Measurements from ENCODE around the gene SUSD5. TPM values are rescaled to one million over a fixed set of nuclear protein-coding genes. Genes with fewer than 3 reads are reported as not detected.
A peak's percentile ranks its signal among the peaks of the same experiment; 100 is the strongest.

SUSD5 gene
- total and polyA plus RNA-seq, 12 donors, result 0.16 to 2.0 (median 1.1) TPM

DNA sequence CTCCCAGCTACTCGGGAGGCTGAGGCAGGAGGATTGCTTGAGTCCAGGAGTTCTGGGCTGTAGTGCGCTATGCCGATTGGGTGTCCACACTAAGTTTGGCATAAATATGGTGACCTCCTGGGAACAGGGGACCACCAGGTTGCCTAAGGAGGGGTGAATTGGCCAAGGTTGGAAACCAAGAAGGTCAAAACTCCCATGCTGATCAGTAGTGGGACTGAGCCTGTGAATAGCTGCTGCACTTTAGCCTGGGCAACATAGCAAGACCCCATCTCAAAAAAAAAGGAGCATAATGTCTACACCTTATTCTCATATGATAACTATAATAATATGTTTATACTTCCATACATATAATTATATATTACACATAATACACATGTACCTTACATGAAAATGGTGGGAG, 115.6 kb downstream of the SUSD5 start:
- WGBS, 4 donors, result 89 to 93% (median 91%) methylated on average over 3 of the region's 3 CpGs
- no peak overlapping the region for H3K27ac ChIP-seq
- H3K36me3 ChIP-seq (replicated peaks in 1 of 2), result no peaks in the 10 kb centered on the region
- H3K4me3 ChIP-seq, result no peak overlapping the region
- no peaks in the 10 kb centered on the region for H3K27me3 ChIP-seq
- no peak for TF ChIP-seq POLR2A (IDR thresholded peaks at IDR 0.05)
- TF ChIP-seq, protein P1, sequence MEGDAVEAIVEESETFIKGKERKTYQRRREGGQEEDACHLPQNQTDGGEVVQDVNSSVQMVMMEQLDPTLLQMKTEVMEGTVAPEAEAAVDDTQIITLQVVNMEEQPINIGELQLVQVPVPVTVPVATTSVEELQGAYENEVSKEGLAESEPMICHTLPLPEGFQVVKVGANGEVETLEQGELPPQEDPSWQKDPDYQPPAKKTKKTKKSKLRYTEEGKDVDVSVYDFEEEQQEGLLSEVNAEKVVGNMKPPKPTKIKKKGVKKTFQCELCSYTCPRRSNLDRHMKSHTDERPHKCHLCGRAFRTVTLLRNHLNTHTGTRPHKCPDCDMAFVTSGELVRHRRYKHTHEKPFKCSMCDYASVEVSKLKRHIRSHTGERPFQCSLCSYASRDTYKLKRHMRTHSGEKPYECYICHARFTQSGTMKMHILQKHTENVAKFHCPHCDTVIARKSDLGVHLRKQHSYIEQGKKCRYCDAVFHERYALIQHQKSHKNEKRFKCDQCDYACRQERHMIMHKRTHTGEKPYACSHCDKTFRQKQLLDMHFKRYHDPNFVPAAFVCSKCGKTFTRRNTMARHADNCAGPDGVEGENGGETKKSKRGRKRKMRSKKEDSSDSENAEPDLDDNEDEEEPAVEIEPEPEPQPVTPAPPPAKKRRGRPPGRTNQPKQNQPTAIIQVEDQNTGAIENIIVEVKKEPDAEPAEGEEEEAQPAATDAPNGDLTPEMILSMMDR (IDR thresholded peaks at IDR 0.05), result no peak
- H3K9me3 ChIP-seq (replicated peaks in 1 of 3), result no peaks in the 10 kb centered on the region
- intact Hi-C loops (cut with DNase I), result no loop called here
- H3K4me1 ChIP-seq (replicated peaks in 1 of 2), result peaks cover under 1 to 1% of the 10 kb centered on the region in 2 donors
- peak in 1 of 7 donors; percentile 31 for DNase-seq

DNA sequence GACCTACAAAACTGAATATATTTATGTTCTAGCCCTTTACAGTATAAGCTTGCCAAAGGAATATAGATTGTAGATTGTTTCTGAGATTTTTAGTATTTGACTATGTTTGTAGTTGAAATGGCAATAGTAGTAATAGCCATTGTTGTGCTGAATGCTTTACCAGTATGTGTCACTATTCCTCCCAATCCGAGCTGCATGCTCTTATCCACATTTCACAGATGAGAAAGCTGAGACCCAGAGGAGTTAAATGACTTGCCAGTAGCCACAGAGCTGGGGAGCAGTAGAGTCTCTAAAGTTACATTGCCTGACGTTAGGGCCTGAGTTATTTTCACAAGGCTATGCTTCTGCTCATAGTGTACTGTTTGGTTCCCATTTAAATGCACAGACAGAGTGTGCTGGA, 118.4 kb downstream of the SUSD5 start:
- H3K27ac ChIP-seq, result no peak overlapping the region
- peaks cover 8 to 15% of the 10 kb centered on the region in 2 donors for H3K4me1 ChIP-seq (replicated peaks in 1 of 2)
- H3K9me3 ChIP-seq (replicated peaks in 1 of 3), result no peaks in the 10 kb centered on the region
- DNase-seq, result peak in 1 of 7 donors; percentile 29
- TF ChIP-seq POLR2A (IDR thresholded peaks at IDR 0.05), result no peak
- TF ChIP-seq, protein P1 (IDR thresholded peaks at IDR 0.05), result no peak
- no peak overlapping the region for H3K4me3 ChIP-seq
- 54 to 75% (median 60%) methylated on average over 2 of the region's 2 CpGs for WGBS, 4 donors
- intact Hi-C loops (cut with DNase I), result no loop called here
- no peaks in the 10 kb centered on the region for H3K27me3 ChIP-seq
- no peaks in the 10 kb centered on the region for H3K36me3 ChIP-seq (replicated peaks in 1 of 2)

Small RNA genes lying within 50 kb of the gene (small RNA-seq; reads per million reads assigned to genes)
- gene AC123900.1 (0 reads per million in 2 donors), gene RN7SL296P (0 to 0.12 reads per million in 2 donors)

Other genes starting within 250 kb of the SUSD5 start
- 100 to 1,000 TPM in 5 of 9 donors, 10 to 100 TPM in 4; 67.6 to 182 (median 108) TPM for gene GLB1, start 121.7 kb downstream of the SUSD5 start, total RNA-seq
- gene GLB1, start 121.7 kb downstream of the SUSD5 start, polyA plus RNA-seq, result 10 to 100 TPM; 10.8 to 59.3 (median 13.2) TPM
- 10 to 100 TPM in 1 of 9 donors, 1 to 10 TPM in 8; 3.3 to 10.1 (median 7.1) TPM for gene TMPPE, start 121.7 kb downstream of the SUSD5 start, total RNA-seq
- 1 to 10 TPM in 1 of 3 donors, under 1 TPM in 2; 0.17 to 1.3 (median 0.80) TPM for gene TMPPE, start 121.7 kb downstream of the SUSD5 start, polyA plus RNA-seq
- 100 to 1,000 TPM in 8 of 9 donors, 10 to 100 TPM in 1; 70.0 to 677 (median 324) TPM for gene CRTAP, start 104.8 kb downstream of the SUSD5 start, total RNA-seq
- 100 to 1,000 TPM in 1 of 3 donors, 10 to 100 TPM in 2; 64.5 to 147 (median 87.4) TPM for gene CRTAP, start 104.8 kb downstream of the SUSD5 start, polyA plus RNA-seq
- 10 to 100 TPM in 3 of 9 donors, 1 to 10 TPM in 6; 5.9 to 25.5 (median 9.6) TPM for gene FBXL2, start 58.6 kb upstream of the SUSD5 start, total RNA-seq
- 10 to 100 TPM in 1 of 3 donors, 1 to 10 TPM in 2; 6.8 to 11.5 (median 7.3) TPM for gene FBXL2, start 58.6 kb upstream of the SUSD5 start, polyA plus RNA-seq
- 10 to 100 TPM; 32.7 to 74.5 (median 50.3) TPM for gene UBP1, start 221.6 kb upstream of the SUSD5 start, total RNA-seq
- gene UBP1, start 221.6 kb upstream of the SUSD5 start, polyA plus RNA-seq, result 10 to 100 TPM; 23.7 to 57.4 (median 29.0) TPM

Measured in adrenal gland (tissue), 12 donors.